ENCODE results near the gene COL4A2. TPM values are rescaled to one million over a fixed set of nuclear protein-coding genes. Genes with fewer than 3 reads are reported as not detected.

The COL4A2 gene
- polyA plus RNA-seq, 3 donors, result 93.5 to 632 (median 260) TPM

GRCh38 chr13:110284779-110285484 is 22.2 kb upstream of the COL4A2 start:
- WGBS, 3 donors, result 63 to 81% (median 78%) methylated on average over 11 of the region's 11 CpGs
- H3K27ac ChIP-seq (ENCODE audit: low read depth, low read length), result no peak overlapping the region

DNA sequence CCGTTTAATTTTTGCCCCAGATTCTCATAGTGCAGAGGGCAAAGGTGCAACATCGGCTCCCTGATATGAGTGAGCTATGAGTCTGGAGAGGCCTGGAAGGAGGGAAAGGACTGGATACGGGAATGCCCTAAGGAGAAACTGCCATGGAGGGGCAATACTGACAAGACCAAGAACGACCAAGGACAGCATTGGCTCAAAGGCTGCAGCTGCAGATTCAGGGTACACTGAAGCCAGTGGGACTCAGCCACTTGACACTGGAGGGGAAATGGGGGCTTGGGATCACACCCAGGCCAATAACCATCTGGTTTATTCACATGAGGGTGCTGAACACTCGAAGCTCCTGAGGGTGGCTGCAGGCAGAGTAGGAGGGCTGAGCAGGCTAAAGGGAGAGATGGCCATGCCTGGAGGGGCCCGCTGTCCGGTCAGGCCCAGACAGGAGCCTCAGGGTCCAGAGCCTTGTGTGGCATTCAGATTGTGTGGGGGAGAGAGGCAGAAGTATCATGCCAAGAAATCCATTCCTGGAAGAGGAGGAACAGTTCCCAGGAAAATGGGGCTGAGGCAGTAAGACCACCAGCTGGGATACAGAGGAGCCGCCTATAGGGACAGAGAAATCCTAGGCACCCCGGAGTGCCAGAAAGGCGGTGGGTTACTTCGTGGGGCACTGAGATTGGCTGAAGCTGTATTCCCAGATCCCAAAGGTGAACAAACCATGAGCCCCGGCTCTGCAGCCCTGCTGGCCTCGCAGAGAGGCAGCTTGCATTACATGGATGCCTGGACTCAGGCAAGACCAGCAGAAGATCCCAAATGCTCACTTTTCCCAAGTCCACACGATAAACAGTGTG is 20.9 kb upstream of the COL4A2 start:
- 78 to 81% (median 78%) methylated on average over 14 of the region's 14 CpGs for WGBS, 3 donors
- H3K27ac ChIP-seq (ENCODE audit: low read depth, low read length), result no peak overlapping the region

DNA sequence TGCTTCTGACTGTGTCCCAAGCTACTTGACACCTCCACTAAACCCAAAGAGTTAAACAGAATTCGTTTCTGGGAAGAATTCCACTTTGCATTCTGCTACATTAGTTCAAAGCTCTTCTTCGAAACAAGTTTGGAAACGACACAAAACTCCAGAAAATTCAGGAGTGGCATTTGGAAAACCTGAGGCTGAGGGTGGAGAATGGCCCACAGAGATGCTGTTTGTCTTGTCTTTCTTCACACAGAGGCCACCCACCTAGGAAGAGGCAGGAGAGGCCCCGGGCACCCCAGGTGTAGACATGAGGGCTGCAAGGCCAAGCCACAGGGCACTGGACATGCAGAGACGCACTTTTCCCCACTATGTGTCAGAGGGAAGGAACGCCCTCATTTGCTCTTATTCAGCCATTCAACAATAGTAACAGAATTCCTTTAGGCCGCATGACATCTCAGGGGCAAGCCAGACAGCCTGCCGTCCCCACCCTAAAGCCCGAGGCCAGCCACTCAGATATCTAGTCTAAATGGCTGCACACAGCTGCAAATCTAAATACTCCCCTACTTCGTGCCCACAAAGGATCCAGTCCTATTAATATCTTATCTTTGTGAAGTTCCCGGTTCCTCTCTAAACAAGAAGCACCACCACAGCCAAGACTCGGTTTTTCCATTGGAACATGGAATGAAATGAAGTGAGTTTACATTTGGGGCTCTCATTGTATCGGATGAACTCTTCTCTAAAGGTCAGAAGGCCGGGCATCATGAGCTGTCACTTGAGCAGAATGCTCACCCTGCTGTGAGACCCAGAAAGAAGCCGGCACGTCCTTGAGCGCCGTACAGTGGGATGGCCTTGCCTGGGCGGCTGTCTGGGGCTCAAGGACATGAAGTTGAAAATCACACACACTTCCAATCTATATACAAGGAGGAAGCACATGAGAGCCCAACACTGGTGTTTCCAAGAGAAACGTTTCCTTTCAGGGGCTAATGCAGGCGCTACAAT is 20.0 kb upstream of the COL4A2 start:
- 43 to 64% (median 59%) methylated on average over 21 of the region's 21 CpGs for WGBS, 3 donors
- H3K27ac ChIP-seq (ENCODE audit: low read depth, low read length), result no peak overlapping the region

- 87 to 89% (median 87%) methylated on average over 9 of the region's 9 CpGs for WGBS, 3 donors
- H3K27ac ChIP-seq (ENCODE audit: low read depth, low read length), result no peak overlapping the region
Observed at GRCh38 chr13:110289174-110289573, 17.9 kb upstream of the COL4A2 start.

DNA sequence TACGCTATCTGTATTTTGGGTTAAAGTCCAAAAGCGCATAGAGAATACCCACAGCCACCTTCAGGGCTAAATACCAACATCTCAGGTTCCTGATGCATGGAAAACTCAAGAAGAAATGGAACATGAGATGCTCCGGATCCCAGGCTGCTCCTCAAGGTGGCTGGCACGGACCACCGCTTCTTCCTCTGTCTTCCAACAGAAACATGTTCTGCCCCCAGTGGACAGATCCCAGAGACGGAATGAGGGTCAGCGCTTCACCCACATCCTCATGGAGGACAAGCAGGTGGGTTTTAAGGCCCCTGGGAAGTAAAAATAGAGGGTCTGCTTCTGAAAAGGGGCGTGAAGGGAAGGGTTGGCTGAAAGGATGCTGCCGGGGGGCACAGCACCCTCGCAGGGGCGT is 17.4 kb upstream of the COL4A2 start:
- 79 to 93% (median 92%) methylated on average over 11 of the region's 11 CpGs for WGBS, 3 donors
- no peak overlapping the region for H3K27ac ChIP-seq (ENCODE audit: low read depth, low read length)

DNA sequence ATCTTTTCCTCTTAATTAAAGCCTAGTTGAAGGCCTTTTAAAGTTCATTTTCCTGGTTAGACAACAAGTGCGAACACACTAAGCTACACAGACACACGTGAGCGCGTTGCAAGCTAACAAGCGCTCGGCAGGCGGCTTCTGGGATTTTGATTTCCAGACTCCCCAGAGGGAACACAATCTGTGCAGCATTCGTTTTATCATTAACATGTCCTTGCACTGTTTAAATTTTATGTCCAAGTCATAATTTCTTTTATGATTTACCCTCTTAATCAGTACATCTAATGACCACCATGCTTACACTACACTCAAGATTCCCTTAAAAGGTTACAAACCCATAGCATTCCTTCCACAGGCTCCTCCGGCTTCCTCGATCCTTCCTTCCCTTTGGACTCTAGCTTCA is 16.9 kb upstream of the COL4A2 start:
- no peak overlapping the region for H3K27ac ChIP-seq (ENCODE audit: low read depth, low read length)
- 81 to 89% (median 84%) methylated on average over 10 of the region's 10 CpGs for WGBS, 3 donors

- no peak overlapping the region for H3K27ac ChIP-seq (ENCODE audit: low read depth, low read length)
- WGBS, 3 donors, result 68 to 81% (median 77%) methylated on average over 15 of the region's 15 CpGs
Observed at GRCh38 chr13:110290826-110291225, 16.3 kb upstream of the COL4A2 start.

- 81 to 94% (median 92%) methylated on average over 9 of the region's 9 CpGs for WGBS, 3 donors
- H3K27ac ChIP-seq (ENCODE audit: low read depth, low read length), result no peak overlapping the region
Observed at GRCh38 chr13:110291286-110291685, 15.8 kb upstream of the COL4A2 start.

DNA sequence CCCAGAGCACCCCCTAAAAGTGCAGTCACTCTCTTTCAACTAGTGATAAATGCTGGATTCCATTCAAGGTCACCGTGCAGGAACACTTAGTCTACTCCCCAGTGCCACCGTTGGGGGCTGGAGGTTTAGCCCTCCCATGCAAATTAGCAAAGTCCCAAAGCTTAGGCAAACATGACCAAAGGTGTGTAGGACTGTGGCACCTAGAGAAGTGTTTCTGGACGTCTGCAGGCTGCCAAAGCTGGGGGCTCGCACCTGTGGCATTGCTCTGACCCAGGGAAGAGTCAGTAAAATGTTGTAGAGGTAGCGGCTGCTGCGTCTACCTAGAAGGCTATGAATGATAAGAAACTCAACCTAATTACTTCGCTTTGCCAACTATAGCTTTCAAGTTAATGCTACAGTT is 14.0 kb upstream of the COL4A2 start:
- H3K27ac ChIP-seq (ENCODE audit: low read depth, low read length), result no peak overlapping the region
- 67 to 82% (median 81%) methylated on average over 7 of the region's 7 CpGs for WGBS, 3 donors

DNA sequence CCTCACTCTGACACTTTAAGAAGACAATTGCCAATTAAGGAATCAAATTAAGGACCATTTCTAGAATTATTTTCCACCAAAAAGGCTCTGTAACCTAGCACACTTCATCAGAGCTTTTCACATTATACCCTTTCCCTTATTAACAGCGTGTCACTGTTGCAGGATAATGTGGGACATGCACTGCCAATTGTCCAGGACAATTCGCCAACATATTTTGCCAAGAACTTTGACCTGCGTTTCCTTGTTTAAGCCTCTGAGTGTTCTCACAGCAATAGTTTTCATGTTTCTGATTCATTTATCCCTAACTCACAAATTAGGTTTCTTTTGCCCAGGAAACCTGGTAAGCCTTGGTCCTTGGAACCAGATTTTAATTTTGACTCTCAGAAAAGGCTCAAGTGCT is 13.4 kb upstream of the COL4A2 start:
- no peak overlapping the region for H3K27ac ChIP-seq (ENCODE audit: low read depth, low read length)
- 44 to 60% (median 60%) methylated on average over 3 of the region's 3 CpGs for WGBS, 3 donors

DNA sequence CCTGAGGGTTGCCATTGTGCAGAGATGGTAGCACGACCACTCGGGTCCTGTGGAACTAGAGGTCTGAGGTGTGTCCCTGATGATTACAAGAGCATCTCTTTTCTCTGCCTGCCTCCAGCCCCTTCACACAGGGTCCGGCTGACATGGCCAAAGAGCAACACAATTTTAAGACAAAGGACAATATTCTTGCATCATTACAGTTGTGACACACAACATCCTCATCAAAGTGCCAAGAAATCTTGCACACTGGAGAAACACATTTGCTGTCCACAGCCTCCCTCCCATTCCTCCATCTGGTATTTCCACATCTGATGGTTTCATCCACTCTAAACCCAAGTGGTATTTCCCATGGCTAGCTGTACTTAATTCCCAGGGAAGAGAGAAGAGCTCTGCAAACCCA is 12.9 kb upstream of the COL4A2 start:
- WGBS, 3 donors, result 55 to 82% (median 70%) methylated on average over 3 of the region's 3 CpGs

GRCh38 chr13:110294622-110295021 is 12.5 kb upstream of the COL4A2 start:
- no peak overlapping the region for H3K27ac ChIP-seq (ENCODE audit: low read depth, low read length)

More for the DNA sequence above, 12.9 kb upstream of the COL4A2 start:
- H3K27ac ChIP-seq (ENCODE audit: low read depth, low read length), result no peak overlapping the region

GRCh38 chr13:110297011-110297410 is 10.1 kb upstream of the COL4A2 start:
- WGBS, 3 donors, result 51 to 69% (median 64%) methylated on average over 6 of the region's 6 CpGs
- H3K27ac ChIP-seq (ENCODE audit: low read depth, low read length), result no peak overlapping the region

DNA sequence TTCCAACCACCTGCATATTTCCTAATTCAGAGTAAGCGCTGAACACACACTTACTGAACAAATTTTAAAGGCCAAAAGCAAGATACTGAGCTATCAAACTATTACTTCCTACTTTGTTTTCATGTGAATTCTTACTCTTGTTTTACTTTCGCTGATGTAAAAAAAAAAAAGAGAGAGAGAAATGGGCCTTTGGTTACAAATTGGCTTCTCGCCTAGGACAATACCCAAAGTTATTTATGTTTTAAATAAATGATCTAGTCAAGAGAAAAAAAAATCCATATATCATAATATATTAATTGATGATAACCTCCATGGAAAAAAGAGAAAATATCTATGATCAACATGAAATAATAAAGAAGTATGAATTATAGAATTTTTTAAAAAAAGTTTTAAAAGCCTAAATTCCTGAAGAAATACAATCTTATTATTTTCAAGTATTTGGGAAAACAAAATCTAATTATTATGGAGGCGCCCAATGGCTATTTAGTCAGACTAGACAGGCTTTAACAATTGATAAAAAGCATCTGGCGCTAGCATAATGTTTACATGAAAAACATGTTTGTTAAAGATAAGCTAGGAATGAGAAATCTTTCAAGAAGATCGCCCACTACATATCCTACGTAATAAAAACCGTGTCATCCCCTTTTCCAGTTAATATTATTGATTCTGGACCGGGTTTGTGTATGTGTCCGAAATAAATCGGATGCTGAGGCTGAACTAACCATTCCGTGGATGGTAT is 9.1 kb upstream of the COL4A2 start:
- H3K27ac ChIP-seq (ENCODE audit: low read depth, low read length), result no peak overlapping the region
- WGBS, 3 donors, result 57 to 66% (median 59%) methylated on average over 12 of the region's 12 CpGs

DNA sequence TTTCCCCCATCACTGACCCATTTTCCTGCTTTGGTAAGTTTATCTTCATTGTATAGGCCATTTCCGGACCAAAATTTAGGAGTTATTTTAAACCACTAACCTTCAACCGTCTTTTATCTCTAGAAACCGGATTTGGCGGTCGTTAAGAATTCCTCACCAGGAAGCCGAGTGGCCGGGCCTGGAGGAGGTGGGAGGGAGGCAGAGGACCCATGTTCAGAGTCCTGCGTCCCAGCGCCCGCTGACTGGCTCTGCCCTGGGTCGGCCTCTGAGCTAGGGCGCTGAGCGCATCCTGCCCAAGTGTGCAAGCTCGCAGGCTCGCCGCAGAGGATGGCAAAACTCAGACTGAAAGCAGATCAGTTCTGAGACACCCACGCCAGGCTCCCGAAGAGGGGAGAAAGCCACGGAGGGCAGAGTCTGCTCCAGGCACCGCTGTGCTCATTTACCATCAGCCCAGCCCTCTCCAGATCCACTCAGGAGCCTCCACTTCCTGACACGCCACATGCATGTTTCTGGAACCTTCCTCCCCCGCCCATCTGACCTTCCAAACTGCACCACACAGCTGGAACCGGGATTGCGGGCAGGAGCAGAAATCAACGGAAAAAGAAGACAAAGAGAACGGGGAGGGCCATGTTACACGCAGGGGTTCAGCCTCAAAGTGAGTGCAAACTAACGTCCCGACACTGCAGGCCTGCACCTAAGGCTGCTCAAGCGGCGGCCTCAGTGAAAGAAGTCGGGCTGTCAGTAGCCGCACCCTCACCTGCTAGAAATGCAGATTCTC is 8.4 kb upstream of the COL4A2 start:
- WGBS, 3 donors, result 37 to 41% (median 39%) methylated on average over 33 of the region's 33 CpGs

GRCh38 chr13:110299283-110299840 is 7.7 kb upstream of the COL4A2 start:
- no peak overlapping the region for H3K27ac ChIP-seq (ENCODE audit: low read depth, low read length)
- WGBS, 3 donors, result 51 to 61% (median 55%) methylated on average over 10 of the region's 10 CpGs

More for the DNA sequence above, 8.4 kb upstream of the COL4A2 start:
- H3K27ac ChIP-seq (ENCODE audit: low read depth, low read length), result no peak overlapping the region

Data from adipose tissue (tissue), 3 donors.